ENCODE measurements around the gene SOX8.

DNA sequence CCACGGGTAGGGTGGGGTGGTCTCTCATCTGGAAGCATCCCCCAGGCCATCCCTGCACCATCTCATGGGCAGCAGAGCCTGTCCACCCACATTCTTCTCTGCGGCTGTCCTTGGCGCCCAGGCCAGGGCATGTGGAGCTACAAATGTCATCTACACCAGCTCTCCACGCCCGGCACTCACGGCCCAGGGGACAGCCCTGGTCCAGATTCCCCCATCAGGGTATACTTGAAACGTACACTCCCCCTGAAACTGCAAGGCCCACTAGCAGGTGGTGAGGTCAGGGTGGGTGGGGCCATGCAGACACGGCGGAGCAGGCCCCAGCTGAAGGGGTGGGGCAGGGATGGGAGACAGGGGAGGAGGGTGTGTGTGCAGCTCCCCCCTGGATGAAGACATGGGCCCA is 3.2 kb upstream of the SOX8 start:
- TF ChIP-seq, protein P1, sequence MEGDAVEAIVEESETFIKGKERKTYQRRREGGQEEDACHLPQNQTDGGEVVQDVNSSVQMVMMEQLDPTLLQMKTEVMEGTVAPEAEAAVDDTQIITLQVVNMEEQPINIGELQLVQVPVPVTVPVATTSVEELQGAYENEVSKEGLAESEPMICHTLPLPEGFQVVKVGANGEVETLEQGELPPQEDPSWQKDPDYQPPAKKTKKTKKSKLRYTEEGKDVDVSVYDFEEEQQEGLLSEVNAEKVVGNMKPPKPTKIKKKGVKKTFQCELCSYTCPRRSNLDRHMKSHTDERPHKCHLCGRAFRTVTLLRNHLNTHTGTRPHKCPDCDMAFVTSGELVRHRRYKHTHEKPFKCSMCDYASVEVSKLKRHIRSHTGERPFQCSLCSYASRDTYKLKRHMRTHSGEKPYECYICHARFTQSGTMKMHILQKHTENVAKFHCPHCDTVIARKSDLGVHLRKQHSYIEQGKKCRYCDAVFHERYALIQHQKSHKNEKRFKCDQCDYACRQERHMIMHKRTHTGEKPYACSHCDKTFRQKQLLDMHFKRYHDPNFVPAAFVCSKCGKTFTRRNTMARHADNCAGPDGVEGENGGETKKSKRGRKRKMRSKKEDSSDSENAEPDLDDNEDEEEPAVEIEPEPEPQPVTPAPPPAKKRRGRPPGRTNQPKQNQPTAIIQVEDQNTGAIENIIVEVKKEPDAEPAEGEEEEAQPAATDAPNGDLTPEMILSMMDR (conservative IDR thresholded peaks at IDR 0.05 in 1 of 2, IDR thresholded peaks at IDR 0.05 in 1 of 2; ENCODE audit: low read depth in 1 of 2, low read length in 2 of 2) = no peak
- TF ChIP-seq EZH2 (IDR thresholded peaks at IDR 0.05; ENCODE audit: low read length, missing control alignments) = no peak

Data from fibroblast of lung (primary cell).